ENCODE results near the gene MAP6.
"Not testable (repeated sequence)": the region's sequence is repeated elsewhere in the genome, so short reads cannot be mapped to it uniquely, and the experiment has no call there.

MAP6 gene

GRCh38 chr11:75591371-75591770 lies 77.5 kb downstream of the MAP6 start:
- no peak for DNase-seq (ENCODE audit: low spot score)

- DNase-seq (ENCODE audit: low spot score) = no peak
Measured at GRCh38 chr11:75589933-75590332, 78.9 kb downstream of the MAP6 start.

GRCh38 chr11:75589051-75589450 lies 79.8 kb downstream of the MAP6 start:
- DNase-seq (ENCODE audit: low spot score) = no peak

- no peak for DNase-seq (ENCODE audit: low spot score)
Measured at GRCh38 chr11:75588051-75588481, 80.8 kb downstream of the MAP6 start.

GRCh38 chr11:75586395-75586794 lies 82.4 kb downstream of the MAP6 start:
- no peak for DNase-seq (ENCODE audit: low spot score)

- DNase-seq (ENCODE audit: low spot score) = no peak
Measured at GRCh38 chr11:75585293-75585670, 83.6 kb downstream of the MAP6 start.

- not testable (repeated sequence) for DNase-seq (ENCODE audit: low spot score)
Measured at GRCh38 chr11:75584659-75585292, 84.1 kb downstream of the MAP6 start.

GRCh38 chr11:75583718-75584658 lies 84.8 kb downstream of the MAP6 start:
- DNase-seq (ENCODE audit: low spot score) = no peak

GRCh38 chr11:75582895-75583717 lies 85.7 kb downstream of the MAP6 start:
- DNase-seq (ENCODE audit: low spot score) = peak; percentile 30

GRCh38 chr11:75582506-75582894 lies 86.3 kb downstream of the MAP6 start:
- no peak for DNase-seq (ENCODE audit: low spot score)

- no peak for DNase-seq (ENCODE audit: low spot score)
Measured at GRCh38 chr11:75579841-75580240, 89.0 kb downstream of the MAP6 start.

- no peak for DNase-seq (ENCODE audit: low spot score)
Measured at GRCh38 chr11:75578977-75579376, 89.9 kb downstream of the MAP6 start.

GRCh38 chr11:75577207-75577606 lies 91.6 kb downstream of the MAP6 start:
- DNase-seq (ENCODE audit: low spot score) = peak; percentile 35

GRCh38 chr11:75576499-75576918 lies 92.3 kb downstream of the MAP6 start:
- no peak for DNase-seq (ENCODE audit: low spot score)

GRCh38 chr11:75576017-75576416 lies 92.8 kb downstream of the MAP6 start:
- no peak for DNase-seq (ENCODE audit: low spot score)

GRCh38 chr11:75574698-75575602 lies 93.9 kb downstream of the MAP6 start:
- no peak for DNase-seq (ENCODE audit: low spot score)

- DNase-seq (ENCODE audit: low spot score) = no peak
Measured at GRCh38 chr11:75572744-75573143, 96.1 kb downstream of the MAP6 start.

GRCh38 chr11:75571625-75572024 lies 97.2 kb downstream of the MAP6 start:
- DNase-seq (ENCODE audit: low spot score) = no peak

GRCh38 chr11:75570559-75571139 lies 98.2 kb downstream of the MAP6 start:
- no peak for DNase-seq (ENCODE audit: low spot score)

- no peak for DNase-seq (ENCODE audit: low spot score)
Measured at GRCh38 chr11:75568616-75569219, 100.1 kb downstream of the MAP6 start.

- DNase-seq (ENCODE audit: low spot score) = no peak
Measured at GRCh38 chr11:75567971-75568370, 100.9 kb downstream of the MAP6 start.
